HG03432 (cell line): Measurements from ENCODE around the gene CDH24.

ENCODE experiments used
- ATAC-seq: cut with Tn5 transposase; IDR thresholded peaks from one replicate; pipeline ENCODE4 v1.9.1; 2021; ENCODE audit warnings: mild to moderate bottlenecking, moderate library complexity; ENCODE audit not compliant: unreplicated experiment

CDH24 gene

GRCh38 chr14:22998329-22999012, 58.8 kb downstream of the CDH24 start:
- no peak for ATAC-seq

GRCh38 chr14:22997676-22998323, 59.5 kb downstream of the CDH24 start:
- no peak for ATAC-seq
